OCI-LY3 (cell line): Measurements from ENCODE around the gene GSS.

ENCODE experiments used
- H2AFZ ChIP-seq: fragments of 200-600, 300-600 bp; shearing (Covaris generic); 2 replicates; pipeline ENCODE4 v1.6.0; 2014; ENCODE audit warnings: antibody characterized with exemption, low read depth, low read length
- H3K27ac ChIP-seq: fragments of 200-600, 300-600 bp; sonication (generic); 2 replicates; pipeline ENCODE4 v1.5.1; 2014; ENCODE audit warnings: mild to moderate bottlenecking, low read length, moderate library complexity, mixed read lengths
- H3K27me3 ChIP-seq: fragments of 200-600, 300-600 bp; sonication (generic); 2 replicates; pipeline ENCODE4 v1.6.1; 2014; ENCODE audit warnings: low read depth, low read length, mixed read lengths
- H3K36me3 ChIP-seq: fragments of 200-600, 300-600 bp; sonication (generic); replicated peaks from 2 replicates; pipeline ENCODE3; 2014; ENCODE audit warnings: low read depth, low read length, mixed read lengths
- H3K4me1 ChIP-seq: fragments of 300-600, 200-600 bp; sonication (generic); 2 replicates; pipeline ENCODE4 v1.6.1; 2014; ENCODE audit warnings: low read length, mixed read lengths
- H3K4me2 ChIP-seq: fragments of 200-600, 300-600 bp; sonication (generic); 2 replicates; pipeline ENCODE4 v1.6.1; 2014; ENCODE audit warnings: low read length, mixed read lengths
- H3K4me3 ChIP-seq: fragments of 300-600, 200-600 bp; sonication (generic); 2 replicates; pipeline ENCODE4 v1.5.1; 2014; ENCODE audit warnings: antibody characterized with exemption, mild to moderate bottlenecking, low read length, moderate library complexity
- H3K79me2 ChIP-seq: fragments of 300-600, 200-600 bp; shearing (Covaris generic); 2 replicates; pipeline ENCODE4 v1.6.1; 2014; ENCODE audit warnings: mild to moderate bottlenecking, low read length, mixed read lengths
- H3K9ac ChIP-seq: fragments of 300-600, 200-600 bp; shearing (Covaris generic); 2 replicates; pipeline ENCODE4 v1.6.0; 2014; ENCODE audit warnings: mild to moderate bottlenecking, low read length, moderate library complexity
- H3K9me3 ChIP-seq: fragments of 200-600, 300-600 bp; shearing (Covaris generic); 2 replicates; pipeline ENCODE4 v1.6.1; 2014; ENCODE audit warnings: low read length, mixed read lengths; ENCODE audit not compliant: insufficient read depth
- H4K20me1 ChIP-seq: fragments of 200-600, 300-600 bp; sonication (generic); 2 replicates; pipeline ENCODE4 v1.6.1; 2016; ENCODE audit warnings: low read length, mixed read lengths; ENCODE audit not compliant: insufficient read depth
- EZH2phosphoT487 ChIP-seq: fragments of 200-600 bp; shearing (Covaris generic); IDR thresholded peaks from 2 replicates; pipeline ENCODE4 v1.6.1; 2018; ENCODE audit warnings: antibody characterized with exemption, mixed run types, low read depth
- TF ChIP-seq, protein P1 (sequence below): fragments of 200-600, 300-600 bp; sonication (generic); IDR thresholded peaks from 2 replicates; pipeline ENCODE4 v1.5.1; 2014; ENCODE audit warnings: antibody characterized with exemption, low read length, low read depth

GSS gene

DNA sequence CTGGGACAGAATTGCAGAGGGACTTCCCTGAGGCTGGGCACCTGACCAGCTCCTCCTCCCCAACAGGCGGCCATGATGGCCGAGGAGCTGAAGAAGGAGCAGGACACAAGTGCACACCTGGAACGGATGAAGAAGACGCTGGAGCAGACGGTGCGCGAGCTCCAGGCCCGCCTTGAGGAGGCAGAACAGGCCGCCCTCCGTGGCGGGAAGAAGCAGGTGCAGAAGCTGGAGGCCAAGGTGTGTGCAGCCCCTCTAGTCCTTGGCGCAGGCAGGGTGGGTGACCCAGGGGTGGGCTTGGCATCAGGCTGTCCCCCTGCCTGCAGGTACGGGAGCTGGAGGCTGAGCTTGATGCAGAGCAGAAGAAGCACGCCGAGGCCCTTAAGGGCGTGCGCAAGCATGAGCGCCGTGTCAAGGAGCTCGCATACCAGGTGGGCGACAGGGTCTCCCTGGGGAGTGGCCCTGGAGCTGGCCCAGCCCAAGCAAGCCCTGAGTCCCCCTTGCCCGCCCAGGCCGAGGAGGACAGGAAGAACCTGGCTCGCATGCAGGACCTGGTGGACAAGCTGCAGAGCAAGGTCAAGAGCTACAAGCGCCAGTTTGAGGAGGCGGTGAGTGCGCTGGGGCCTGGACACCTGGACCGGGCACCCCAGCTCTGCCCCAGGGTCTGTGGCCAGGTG is 45.5 kb upstream of the GSS start:
- H3K36me3 ChIP-seq = peaks cover 40% of the 10 kb centered on the region
- no peak overlapping the region for H3K4me2 ChIP-seq
- H3K27ac ChIP-seq = no peak overlapping the region
- H3K9me3 ChIP-seq = no peaks in the 10 kb centered on the region
- H3K4me3 ChIP-seq = no peak overlapping the region
- no peaks in the 10 kb centered on the region for H4K20me1 ChIP-seq
- TF ChIP-seq, protein P1, sequence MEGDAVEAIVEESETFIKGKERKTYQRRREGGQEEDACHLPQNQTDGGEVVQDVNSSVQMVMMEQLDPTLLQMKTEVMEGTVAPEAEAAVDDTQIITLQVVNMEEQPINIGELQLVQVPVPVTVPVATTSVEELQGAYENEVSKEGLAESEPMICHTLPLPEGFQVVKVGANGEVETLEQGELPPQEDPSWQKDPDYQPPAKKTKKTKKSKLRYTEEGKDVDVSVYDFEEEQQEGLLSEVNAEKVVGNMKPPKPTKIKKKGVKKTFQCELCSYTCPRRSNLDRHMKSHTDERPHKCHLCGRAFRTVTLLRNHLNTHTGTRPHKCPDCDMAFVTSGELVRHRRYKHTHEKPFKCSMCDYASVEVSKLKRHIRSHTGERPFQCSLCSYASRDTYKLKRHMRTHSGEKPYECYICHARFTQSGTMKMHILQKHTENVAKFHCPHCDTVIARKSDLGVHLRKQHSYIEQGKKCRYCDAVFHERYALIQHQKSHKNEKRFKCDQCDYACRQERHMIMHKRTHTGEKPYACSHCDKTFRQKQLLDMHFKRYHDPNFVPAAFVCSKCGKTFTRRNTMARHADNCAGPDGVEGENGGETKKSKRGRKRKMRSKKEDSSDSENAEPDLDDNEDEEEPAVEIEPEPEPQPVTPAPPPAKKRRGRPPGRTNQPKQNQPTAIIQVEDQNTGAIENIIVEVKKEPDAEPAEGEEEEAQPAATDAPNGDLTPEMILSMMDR = no peak
- TF ChIP-seq EZH2phosphoT487 = no peak
- H3K9ac ChIP-seq = no peak overlapping the region
- no peaks in the 10 kb centered on the region for H3K27me3 ChIP-seq
- no peaks in the 10 kb centered on the region for H3K4me1 ChIP-seq
- no peak overlapping the region for H2AFZ ChIP-seq
- no peaks in the 10 kb centered on the region for H3K79me2 ChIP-seq

DNA sequence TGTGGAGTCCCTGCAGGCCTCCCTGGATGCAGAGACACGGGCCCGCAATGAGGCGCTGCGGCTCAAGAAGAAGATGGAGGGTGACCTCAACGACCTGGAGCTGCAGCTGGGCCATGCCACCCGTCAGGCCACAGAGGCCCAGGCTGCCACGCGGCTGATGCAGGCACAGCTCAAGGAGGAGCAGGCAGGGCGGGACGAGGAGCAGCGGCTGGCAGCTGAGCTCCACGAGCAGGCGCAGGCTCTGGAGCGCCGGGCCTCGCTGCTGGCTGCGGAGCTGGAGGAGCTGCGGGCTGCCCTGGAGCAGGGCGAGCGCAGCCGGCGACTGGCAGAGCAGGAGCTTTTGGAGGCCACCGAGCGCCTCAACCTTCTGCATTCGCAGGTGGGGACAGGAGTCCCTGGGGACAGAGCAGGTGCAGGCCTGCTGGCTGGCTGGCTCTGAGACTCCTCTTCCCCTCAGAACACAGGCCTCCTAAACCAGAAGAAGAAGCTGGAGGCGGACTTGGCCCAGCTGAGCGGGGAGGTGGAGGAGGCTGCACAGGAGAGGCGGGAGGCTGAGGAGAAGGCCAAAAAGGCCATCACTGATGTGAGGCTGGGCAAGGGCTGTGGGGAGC is 44.8 kb upstream of the GSS start:
- no peaks in the 10 kb centered on the region for H3K79me2 ChIP-seq
- H3K4me1 ChIP-seq = no peaks in the 10 kb centered on the region
- H3K36me3 ChIP-seq = peaks cover 38% of the 10 kb centered on the region
- no peak overlapping the region for H3K27ac ChIP-seq
- no peak overlapping the region for H2AFZ ChIP-seq
- H3K9me3 ChIP-seq = no peaks in the 10 kb centered on the region
- no peak overlapping the region for H3K9ac ChIP-seq
- no peaks in the 10 kb centered on the region for H4K20me1 ChIP-seq
- TF ChIP-seq, protein P1 = no peak
- TF ChIP-seq EZH2phosphoT487 = no peak
- no peak overlapping the region for H3K4me3 ChIP-seq
- H3K27me3 ChIP-seq = no peaks in the 10 kb centered on the region
- H3K4me2 ChIP-seq = no peak overlapping the region

DNA sequence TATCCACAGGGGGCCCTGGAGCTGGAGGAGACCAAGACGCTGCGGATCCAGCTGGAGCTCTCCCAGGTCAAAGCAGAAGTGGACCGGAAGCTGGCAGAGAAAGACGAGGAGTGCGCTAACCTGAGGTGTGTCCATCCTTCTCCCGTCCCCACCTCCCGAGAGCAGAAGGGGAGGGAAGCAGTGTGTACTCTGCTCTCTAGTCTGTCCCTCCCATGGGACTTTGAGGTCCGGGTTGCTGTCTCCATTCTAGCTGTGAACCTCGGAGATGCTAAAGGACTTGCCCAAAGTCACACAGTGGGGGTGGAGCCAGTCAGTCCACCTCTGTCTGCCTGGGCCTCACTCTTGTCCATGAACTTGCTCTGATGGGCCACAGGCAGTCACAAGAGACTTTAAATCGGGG is 44.2 kb upstream of the GSS start:
- no peak overlapping the region for H3K4me2 ChIP-seq
- TF ChIP-seq EZH2phosphoT487 = no peak
- TF ChIP-seq, protein P1 = no peak
- H4K20me1 ChIP-seq = no peaks in the 10 kb centered on the region
- H3K9me3 ChIP-seq = no peaks in the 10 kb centered on the region
- no peaks in the 10 kb centered on the region for H3K4me1 ChIP-seq
- H3K27me3 ChIP-seq = no peaks in the 10 kb centered on the region
- no peak overlapping the region for H3K4me3 ChIP-seq
- no peaks in the 10 kb centered on the region for H3K79me2 ChIP-seq
- no peak overlapping the region for H3K27ac ChIP-seq
- no peak overlapping the region for H2AFZ ChIP-seq
- H3K36me3 ChIP-seq = peaks cover 35% of the 10 kb centered on the region
- H3K9ac ChIP-seq = no peak overlapping the region

DNA sequence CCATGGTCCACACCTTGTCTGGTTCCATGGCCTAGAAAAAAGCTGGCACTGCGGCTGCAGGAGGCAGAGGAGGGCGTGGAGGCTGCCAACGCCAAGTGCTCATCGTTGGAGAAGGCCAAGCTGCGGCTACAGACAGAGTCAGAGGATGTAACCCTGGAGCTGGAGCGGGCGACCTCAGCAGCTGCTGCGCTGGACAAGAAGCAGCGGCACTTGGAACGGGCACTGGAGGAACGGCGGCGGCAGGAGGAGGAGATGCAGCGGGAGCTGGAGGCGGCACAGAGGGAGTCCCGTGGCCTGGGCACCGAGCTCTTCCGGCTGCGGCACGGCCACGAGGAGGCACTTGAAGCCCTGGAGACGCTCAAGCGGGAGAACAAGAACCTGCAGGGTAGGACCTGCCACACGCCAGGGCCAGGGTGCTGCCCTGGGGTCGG is 43.4 kb upstream of the GSS start:
- Histone ChIP-seq H3K27ac (no peak overlapping the region), H3K4me1 (no peaks in the 10 kb centered on the region), H3K4me2 (no peak overlapping the region), H3K9ac (no peak overlapping the region), H3K9me3 (no peaks in the 10 kb centered on the region), H4K20me1 (no peaks in the 10 kb centered on the region), H2AFZ (no peak overlapping the region), H3K4me3 (no peak overlapping the region), H3K79me2 (no peaks in the 10 kb centered on the region), H3K36me3 (peaks cover 35% of the 10 kb centered on the region), H3K27me3 (no peaks in the 10 kb centered on the region)
- no peak for TF ChIP-seq EZH2phosphoT487
- TF ChIP-seq, protein P1 = no peak
